ENCODE results near the gene RASIP1. TPM values are rescaled to one million over a fixed set of nuclear protein-coding genes. Genes with fewer than 3 reads are reported as not detected.

RASIP1 gene
- total RNA-seq, 1 donor from 2014 or later, result 23.5 TPM

DNA sequence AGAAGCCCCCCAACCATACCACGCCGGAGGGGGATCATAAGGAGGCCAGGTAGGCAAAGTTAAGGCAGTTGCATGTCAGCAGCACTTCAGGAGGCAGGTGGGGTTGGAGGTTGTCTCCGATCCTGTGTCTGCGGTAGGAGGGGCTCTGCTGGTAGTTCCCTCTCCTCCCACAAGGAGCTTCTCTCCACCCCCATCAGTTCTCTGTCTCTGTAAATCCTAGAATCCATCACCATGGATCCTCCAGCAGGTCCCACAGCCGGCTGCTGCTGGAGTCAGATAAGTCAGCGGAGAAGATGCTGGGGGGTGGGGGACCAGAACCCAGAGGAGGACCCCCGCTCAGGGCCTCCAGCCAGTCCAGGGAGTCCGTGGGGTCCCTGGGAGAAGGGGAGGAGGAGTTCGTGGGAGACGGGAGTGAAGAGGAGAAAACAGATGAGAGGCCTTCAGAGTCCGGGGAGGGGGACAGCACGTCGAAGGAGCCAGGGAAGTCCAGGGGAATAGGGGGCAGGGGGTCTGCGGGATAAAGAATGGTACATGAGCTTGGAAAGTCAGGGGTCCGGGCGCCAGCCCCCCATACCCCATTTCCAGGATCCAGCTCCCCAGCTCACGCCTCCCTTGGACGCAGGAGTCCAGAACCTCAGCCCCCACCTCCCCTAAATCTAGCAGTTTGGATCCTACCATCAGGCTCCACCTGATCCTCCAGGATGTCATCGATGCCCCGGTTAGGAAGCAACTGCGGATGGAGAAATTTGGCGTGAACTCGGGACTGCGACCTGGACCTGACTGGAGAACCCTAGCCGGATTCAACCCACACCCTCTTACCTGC, 27.2 kb downstream of the RASIP1 start:
- Histone ChIP-seq H3K27ac (ENCODE audit: low read depth, low read length) (no peak overlapping the region), H3K4me3 (ENCODE audit: low read length in 3 of 3) (peak overlapping the region; percentile 59 to 66 (median 59)), H3K36me3 (ENCODE audit: control insufficient read depth in 3 of 3, insufficient read depth in 3 of 3, low read length in 3 of 3) (peaks cover 4 to 11% (median 11%) of the 10 kb centered on the region in 3 donors), H3K27me3 (ENCODE audit: control insufficient read depth in 3 of 3, insufficient read depth in 3 of 3, low read length in 3 of 3) (no peaks in the 10 kb centered on the region), H3K9me3 (ENCODE audit: control insufficient read depth in 3 of 3, low read length in 3 of 3) (peaks cover 0 to 3% (median 0%) of the 10 kb centered on the region in 3 donors), H3K4me1 (ENCODE audit: control insufficient read depth in 3 of 3, insufficient read depth in 3 of 3, low read length in 3 of 3) (peaks cover 32 to 47% (median 35%) of the 10 kb centered on the region in 3 donors), H3K9ac (ENCODE audit: low read depth in 1 of 3, low read length in 3 of 3) (peak overlapping the region in 2 of 3 donors; percentile 13 to 60)

DNA sequence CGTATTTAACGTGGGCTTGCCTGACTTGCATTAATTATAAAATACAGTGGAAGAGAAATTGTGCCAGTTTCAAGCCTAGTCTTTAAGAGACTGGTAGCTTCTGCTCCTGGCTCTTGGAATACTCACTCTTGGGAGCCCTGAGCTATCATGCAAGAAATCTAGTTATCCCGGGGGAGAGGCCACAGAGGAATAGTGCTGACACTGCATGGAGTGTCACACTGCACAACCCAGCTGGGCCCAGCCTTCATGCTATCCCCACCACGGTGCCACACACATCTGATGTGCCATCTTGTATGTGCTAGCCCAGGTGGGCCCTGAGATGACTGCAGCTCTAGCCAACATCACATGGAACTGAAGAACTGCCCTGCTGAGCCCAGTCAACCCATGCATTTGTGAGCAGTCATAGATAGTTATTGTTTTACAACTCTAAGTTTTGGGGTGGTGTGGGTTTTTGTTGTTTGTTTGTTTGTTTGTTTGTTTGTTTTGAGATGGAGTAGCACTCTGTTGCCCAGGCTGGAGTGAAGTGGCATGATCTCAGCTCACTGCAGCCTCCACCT, 29.2 kb downstream of the RASIP1 start:
- Histone ChIP-seq H3K9me3 (ENCODE audit: control insufficient read depth in 3 of 3, low read length in 3 of 3) (peaks cover 0 to 3% (median 0%) of the 10 kb centered on the region in 3 donors), H3K27ac (ENCODE audit: low read depth, low read length) (no peak overlapping the region), H3K4me1 (ENCODE audit: control insufficient read depth in 3 of 3, insufficient read depth in 3 of 3, low read length in 3 of 3) (peaks cover 22 to 30% (median 22%) of the 10 kb centered on the region in 3 donors), H3K27me3 (ENCODE audit: control insufficient read depth in 3 of 3, insufficient read depth in 3 of 3, low read length in 3 of 3) (no peaks in the 10 kb centered on the region), H3K9ac (ENCODE audit: low read depth in 1 of 3, low read length in 3 of 3) (no peak overlapping the region), H3K4me3 (ENCODE audit: low read length in 3 of 3) (no peak overlapping the region), H3K36me3 (ENCODE audit: control insufficient read depth in 3 of 3, insufficient read depth in 3 of 3, low read length in 3 of 3) (peaks cover 4 to 11% (median 11%) of the 10 kb centered on the region in 3 donors)

DNA sequence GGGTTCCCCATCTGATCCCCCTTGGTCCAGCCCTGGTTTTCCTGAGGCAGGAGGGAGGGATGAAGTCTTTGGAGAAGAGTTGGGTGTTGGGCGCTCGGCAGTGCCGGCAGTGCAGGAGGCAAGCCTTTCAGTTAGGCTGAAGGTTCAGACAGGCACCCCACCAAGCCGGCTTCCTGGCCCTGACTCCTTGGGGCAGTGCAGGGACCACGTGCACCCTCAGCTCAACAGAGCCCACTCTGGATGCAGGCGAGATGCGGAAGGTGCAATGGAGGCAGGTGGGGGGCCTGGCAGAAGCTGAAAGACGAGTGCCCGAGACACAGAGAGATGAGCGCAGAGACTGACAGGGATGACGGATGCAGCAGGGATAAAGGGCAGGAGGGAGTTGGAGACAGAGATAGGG, 31.9 kb downstream of the RASIP1 start:
- H3K36me3 ChIP-seq (ENCODE audit: control insufficient read depth in 3 of 3, insufficient read depth in 3 of 3, low read length in 3 of 3), result peaks cover 4 to 8% (median 6%) of the 10 kb centered on the region in 3 donors
- no peak overlapping the region for H3K9ac ChIP-seq (ENCODE audit: low read depth in 1 of 3, low read length in 3 of 3)
- H3K27ac ChIP-seq (ENCODE audit: low read depth, low read length), result no peak overlapping the region

DNA sequence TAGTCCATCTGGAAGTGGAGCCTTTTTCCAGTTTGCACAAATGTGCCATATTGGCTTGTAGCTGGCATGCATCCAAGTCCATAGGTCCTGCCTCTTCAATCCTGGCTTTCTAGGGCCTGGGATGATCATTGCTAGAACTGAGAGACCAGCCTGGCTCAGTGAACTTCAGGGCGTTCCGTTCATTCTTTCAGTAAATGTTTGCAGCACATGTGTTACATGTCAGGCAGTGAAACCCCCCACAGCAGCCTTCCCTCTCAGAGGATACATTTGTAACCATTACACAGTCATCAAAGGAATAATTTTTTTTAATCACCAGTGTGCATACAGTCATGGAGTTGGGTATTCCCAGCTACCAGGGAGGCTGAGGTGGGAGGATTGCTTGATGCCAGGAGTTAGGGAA, 35.0 kb downstream of the RASIP1 start:
- Histone ChIP-seq H3K27ac (ENCODE audit: low read depth, low read length) (no peak overlapping the region), H3K4me3 (ENCODE audit: low read length in 3 of 3) (no peak overlapping the region), H3K9ac (ENCODE audit: low read depth in 1 of 3, low read length in 3 of 3) (no peak overlapping the region), H3K4me1 (ENCODE audit: control insufficient read depth in 3 of 3, insufficient read depth in 3 of 3, low read length in 3 of 3) (no peaks in the 10 kb centered on the region), H3K9me3 (ENCODE audit: control insufficient read depth in 3 of 3, low read length in 3 of 3) (no peaks in the 10 kb centered on the region), H3K27me3 (ENCODE audit: control insufficient read depth in 3 of 3, insufficient read depth in 3 of 3, low read length in 3 of 3) (no peaks in the 10 kb centered on the region), H3K36me3 (ENCODE audit: control insufficient read depth in 3 of 3, insufficient read depth in 3 of 3, low read length in 3 of 3) (no peaks in the 10 kb centered on the region)

More for the DNA sequence above, 31.9 kb downstream of the RASIP1 start:
- Histone ChIP-seq H3K27me3 (ENCODE audit: control insufficient read depth in 3 of 3, insufficient read depth in 3 of 3, low read length in 3 of 3) (no peaks in the 10 kb centered on the region), H3K4me3 (ENCODE audit: low read length in 3 of 3) (no peak overlapping the region), H3K9me3 (ENCODE audit: control insufficient read depth in 3 of 3, low read length in 3 of 3) (peaks cover 0 to 3% (median 0%) of the 10 kb centered on the region in 3 donors), H3K4me1 (ENCODE audit: control insufficient read depth in 3 of 3, insufficient read depth in 3 of 3, low read length in 3 of 3) (peaks cover 2 to 7% (median 4%) of the 10 kb centered on the region in 3 donors)

DNA sequence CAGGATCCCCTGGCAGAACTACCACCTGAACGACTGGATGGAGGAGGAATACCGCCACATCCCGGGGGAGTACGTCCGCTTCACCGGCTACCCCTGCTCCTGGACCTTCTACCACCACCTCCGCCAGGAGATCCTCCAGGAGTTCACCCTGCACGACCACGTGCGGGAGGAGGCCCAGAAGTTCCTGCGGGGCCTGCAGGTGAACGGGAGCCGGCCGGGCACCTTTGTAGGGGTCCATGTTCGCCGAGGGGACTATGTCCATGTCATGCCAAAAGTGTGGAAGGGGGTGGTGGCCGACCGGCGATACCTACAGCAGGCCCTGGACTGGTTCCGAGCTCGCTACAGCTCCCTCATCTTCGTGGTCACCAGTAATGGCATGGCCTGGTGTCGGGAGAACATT, 37.1 kb downstream of the RASIP1 start:
- Histone ChIP-seq H3K27ac (ENCODE audit: low read depth, low read length) (no peak overlapping the region), H3K4me1 (ENCODE audit: control insufficient read depth in 3 of 3, insufficient read depth in 3 of 3, low read length in 3 of 3) (peaks cover 0 to under 1% (median 0%) of the 10 kb centered on the region in 3 donors), H3K36me3 (ENCODE audit: control insufficient read depth in 3 of 3, insufficient read depth in 3 of 3, low read length in 3 of 3) (no peaks in the 10 kb centered on the region), H3K4me3 (ENCODE audit: low read length in 3 of 3) (no peak overlapping the region), H3K9ac (ENCODE audit: low read depth in 1 of 3, low read length in 3 of 3) (no peak overlapping the region), H3K27me3 (ENCODE audit: control insufficient read depth in 3 of 3, insufficient read depth in 3 of 3, low read length in 3 of 3) (no peaks in the 10 kb centered on the region), H3K9me3 (ENCODE audit: control insufficient read depth in 3 of 3, low read length in 3 of 3) (no peaks in the 10 kb centered on the region)

DNA sequence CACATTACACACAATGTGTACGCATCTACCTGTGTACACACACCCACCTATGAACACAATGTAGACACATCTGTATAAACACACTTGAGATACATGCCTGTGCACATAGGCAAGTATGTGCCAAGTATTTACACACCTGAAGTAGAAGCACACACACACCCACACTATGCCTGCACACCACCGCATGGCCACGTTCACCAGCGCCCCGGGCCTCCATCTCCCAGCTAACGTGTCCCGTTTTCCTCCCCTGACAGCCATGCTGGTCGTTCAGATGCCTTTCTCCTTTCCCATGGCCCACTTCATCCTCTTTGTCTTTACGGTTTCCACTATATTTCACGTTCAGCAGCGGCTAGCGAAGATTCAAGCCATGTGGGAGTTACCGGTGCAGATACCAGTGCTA, 37.7 kb downstream of the RASIP1 start:
- Histone ChIP-seq H3K9me3 (ENCODE audit: control insufficient read depth in 3 of 3, low read length in 3 of 3) (no peaks in the 10 kb centered on the region), H3K36me3 (ENCODE audit: control insufficient read depth in 3 of 3, insufficient read depth in 3 of 3, low read length in 3 of 3) (no peaks in the 10 kb centered on the region), H3K27ac (ENCODE audit: low read depth, low read length) (no peak overlapping the region), H3K27me3 (ENCODE audit: control insufficient read depth in 3 of 3, insufficient read depth in 3 of 3, low read length in 3 of 3) (peaks cover 0 to 5% (median 0%) of the 10 kb centered on the region in 3 donors), H3K4me3 (ENCODE audit: low read length in 3 of 3) (no peak overlapping the region), H3K9ac (ENCODE audit: low read depth in 1 of 3, low read length in 3 of 3) (no peak overlapping the region), H3K4me1 (ENCODE audit: control insufficient read depth in 3 of 3, insufficient read depth in 3 of 3, low read length in 3 of 3) (peaks cover 0 to 4% (median 0%) of the 10 kb centered on the region in 3 donors)

DNA sequence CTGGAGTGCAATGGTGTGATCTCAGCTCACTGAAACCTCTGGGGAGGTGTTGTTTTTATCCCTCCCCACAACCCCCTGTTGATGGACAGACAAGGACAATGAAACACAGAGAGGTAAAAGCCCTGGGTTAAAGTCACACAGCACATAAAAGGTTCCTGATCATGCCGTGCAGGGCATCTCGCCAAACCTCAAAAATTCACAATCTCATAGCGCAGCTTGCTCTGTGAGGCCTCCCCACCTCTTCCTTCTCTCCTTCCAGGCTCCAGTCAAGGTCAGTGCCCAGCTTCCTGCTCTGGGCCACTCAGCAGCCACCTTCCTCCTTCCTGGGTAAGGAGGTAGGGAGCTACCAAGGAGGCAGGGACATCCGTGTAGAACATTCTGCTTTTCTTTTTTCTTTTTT, 42.4 kb downstream of the RASIP1 start:
- H3K4me1 ChIP-seq (ENCODE audit: control insufficient read depth in 3 of 3, insufficient read depth in 3 of 3, low read length in 3 of 3), result peaks cover 6 to 10% (median 8%) of the 10 kb centered on the region in 3 donors
- no peak overlapping the region for H3K4me3 ChIP-seq (ENCODE audit: low read length in 3 of 3)
- peaks cover 12 to 23% (median 14%) of the 10 kb centered on the region in 3 donors for H3K27me3 ChIP-seq (ENCODE audit: control insufficient read depth in 3 of 3, insufficient read depth in 3 of 3, low read length in 3 of 3)
- H3K27ac ChIP-seq (ENCODE audit: low read depth, low read length), result no peak overlapping the region
- no peaks in the 10 kb centered on the region for H3K9me3 ChIP-seq (ENCODE audit: control insufficient read depth in 3 of 3, low read length in 3 of 3)
- no peaks in the 10 kb centered on the region for H3K36me3 ChIP-seq (ENCODE audit: control insufficient read depth in 3 of 3, insufficient read depth in 3 of 3, low read length in 3 of 3)
- H3K9ac ChIP-seq (ENCODE audit: low read depth in 1 of 3, low read length in 3 of 3), result no peak overlapping the region

DNA sequence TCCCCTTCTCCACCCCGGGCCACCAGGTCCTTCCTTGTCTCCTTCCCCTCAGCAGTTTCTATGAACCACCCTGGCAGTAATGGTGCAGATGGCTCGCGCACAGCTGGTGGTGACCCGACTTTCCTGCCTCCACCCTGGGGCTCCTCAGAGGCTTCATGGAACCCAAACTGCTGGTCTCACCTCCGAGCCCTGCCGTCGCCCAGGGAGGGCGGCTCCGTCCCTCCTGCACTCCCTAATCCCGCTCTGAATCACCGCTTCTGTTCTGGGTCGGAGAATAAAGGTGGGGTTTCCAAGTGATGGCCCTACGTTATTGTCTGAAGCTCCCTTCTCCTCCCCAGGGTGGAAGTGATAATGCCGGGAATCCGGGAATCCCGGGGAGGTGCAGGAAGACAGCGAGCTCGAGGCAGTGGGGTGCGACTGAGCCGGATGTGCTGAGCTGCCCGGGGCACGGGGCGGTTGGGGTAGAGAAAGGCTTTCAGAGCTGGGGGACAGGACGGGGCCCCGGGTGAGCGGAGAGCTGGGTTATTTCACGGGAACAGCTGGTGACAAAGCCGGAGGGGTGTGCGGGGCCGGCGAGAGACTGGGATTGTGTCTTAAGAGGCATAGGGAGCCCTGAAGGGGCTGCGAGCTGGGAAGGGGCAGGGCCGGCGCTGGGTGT, 43.9 kb downstream of the RASIP1 start:
- Histone ChIP-seq H3K27me3 (ENCODE audit: control insufficient read depth in 3 of 3, insufficient read depth in 3 of 3, low read length in 3 of 3) (peaks cover 12 to 23% (median 14%) of the 10 kb centered on the region in 3 donors), H3K9me3 (ENCODE audit: control insufficient read depth in 3 of 3, low read length in 3 of 3) (no peaks in the 10 kb centered on the region), H3K9ac (ENCODE audit: low read depth in 1 of 3, low read length in 3 of 3) (peak overlapping the region in 2 of 3 donors; percentile 32 to 50), H3K27ac (ENCODE audit: low read depth, low read length) (no peak overlapping the region), H3K36me3 (ENCODE audit: control insufficient read depth in 3 of 3, insufficient read depth in 3 of 3, low read length in 3 of 3) (no peaks in the 10 kb centered on the region), H3K4me1 (ENCODE audit: control insufficient read depth in 3 of 3, insufficient read depth in 3 of 3, low read length in 3 of 3) (peaks cover 6 to 10% (median 8%) of the 10 kb centered on the region in 3 donors), H3K4me3 (ENCODE audit: low read length in 3 of 3) (peak overlapping the region in 2 of 3 donors; percentile 46 to 52)

DNA sequence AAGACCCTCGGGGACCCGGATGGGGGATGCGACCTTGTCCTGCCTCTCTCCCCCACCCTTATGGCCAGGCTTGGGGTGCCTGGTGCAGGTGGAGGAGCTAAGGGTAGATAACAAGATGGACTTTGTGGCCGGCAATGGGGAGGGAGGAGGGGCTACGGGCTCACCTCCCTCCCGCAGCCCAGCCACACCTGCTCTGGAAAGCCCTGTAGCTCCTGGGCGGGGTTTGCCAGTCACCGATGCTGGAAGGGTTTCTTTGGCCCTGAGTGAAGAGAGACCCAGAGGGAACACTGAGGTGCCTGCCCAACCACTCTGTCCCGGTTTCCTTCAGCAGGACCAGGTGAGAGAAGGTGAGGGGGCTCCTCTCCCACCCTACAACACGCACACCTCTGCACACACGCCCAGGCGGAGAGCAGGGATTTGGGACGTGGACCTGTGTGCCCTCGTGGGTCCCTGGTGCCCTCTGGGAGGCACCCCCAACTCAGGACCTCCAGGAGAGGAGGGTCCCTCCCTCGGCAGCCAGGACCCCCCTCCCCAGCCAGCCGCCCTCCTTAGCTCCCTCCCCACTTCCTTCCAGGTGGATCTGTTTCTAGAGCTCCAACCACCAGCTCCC, 44.6 kb downstream of the RASIP1 start, which contains the start of gene FUT2:
TSS of gene FUT2 (plus strand) at position 229 of the 610 bp plus-strand sequence. CDS start 6,986 bp downstream, outside the sequence.
- Histone ChIP-seq H3K4me3 (ENCODE audit: low read length in 3 of 3) (peak within 1 kb of the TSS in 2 of 3 donors; percentile 46 to 52), H3K36me3 (ENCODE audit: control insufficient read depth in 3 of 3, insufficient read depth in 3 of 3, low read length in 3 of 3) (no peaks in the 10 kb centered on the region), H3K4me1 (ENCODE audit: control insufficient read depth in 3 of 3, insufficient read depth in 3 of 3, low read length in 3 of 3) (peaks cover 6 to 10% (median 8%) of the 10 kb centered on the region in 3 donors), H3K27me3 (ENCODE audit: control insufficient read depth in 3 of 3, insufficient read depth in 3 of 3, low read length in 3 of 3) (peaks cover 12 to 23% (median 14%) of the 10 kb centered on the region in 3 donors), H3K9me3 (ENCODE audit: control insufficient read depth in 3 of 3, low read length in 3 of 3) (no peaks in the 10 kb centered on the region), H3K27ac (ENCODE audit: low read depth, low read length) (no peak within 1 kb of the TSS), H3K9ac (ENCODE audit: low read depth in 1 of 3, low read length in 3 of 3) (peak within 1 kb of the TSS in 2 of 3 donors; percentile 32 to 50)
